ENCODE data around the gene TRIM24.
"Not testable (repeated sequence)": the region's sequence is repeated elsewhere in the genome, so short reads cannot be mapped to it uniquely, and the experiment has no call there.

The TRIM24 gene

GRCh38 chr7:138460649-138461607, 869 bp downstream of the TRIM24 start:
- peak; percentile 34 for DNase-seq (ENCODE audit: low read depth)

- DNase-seq (ENCODE audit: low read depth), result not testable (repeated sequence)
Measured at GRCh38 chr7:138463291-138463618, 3.2 kb downstream of the TRIM24 start.

- no peak for DNase-seq (ENCODE audit: low read depth)
Measured at GRCh38 chr7:138465046-138465445, 5.0 kb downstream of the TRIM24 start.

GRCh38 chr7:138466069-138466756, 6.2 kb downstream of the TRIM24 start:
- DNase-seq (ENCODE audit: low read depth), result not testable (repeated sequence)

GRCh38 chr7:138468244-138469123, 8.4 kb downstream of the TRIM24 start:
- no peak for DNase-seq (ENCODE audit: low read depth)

- no peak for DNase-seq (ENCODE audit: low read depth)
Measured at GRCh38 chr7:138470391-138471157, 10.5 kb downstream of the TRIM24 start.

- DNase-seq (ENCODE audit: low read depth), result no peak
Measured at GRCh38 chr7:138472292-138473079, 12.4 kb downstream of the TRIM24 start.

- no peak for DNase-seq (ENCODE audit: low read depth)
Measured at GRCh38 chr7:138475377-138475776, 15.3 kb downstream of the TRIM24 start.

- no peak for DNase-seq (ENCODE audit: low read depth)
Measured at GRCh38 chr7:138477081-138477578, 17.1 kb downstream of the TRIM24 start.

GRCh38 chr7:138477581-138477980, 17.5 kb downstream of the TRIM24 start:
- DNase-seq (ENCODE audit: low read depth), result no peak

GRCh38 chr7:138478499-138478908, 18.4 kb downstream of the TRIM24 start:
- DNase-seq (ENCODE audit: low read depth), result no peak

GRCh38 chr7:138480527-138480926, 20.5 kb downstream of the TRIM24 start:
- no peak for DNase-seq (ENCODE audit: low read depth)

GRCh38 chr7:138481447-138482380, 21.7 kb downstream of the TRIM24 start:
- no peak for DNase-seq (ENCODE audit: low read depth)

GRCh38 chr7:138483531-138483930, 23.5 kb downstream of the TRIM24 start:
- no peak for DNase-seq (ENCODE audit: low read depth)

GRCh38 chr7:138485508-138485907, 25.4 kb downstream of the TRIM24 start:
- DNase-seq (ENCODE audit: low read depth), result not testable (repeated sequence)

- not testable (repeated sequence) for DNase-seq (ENCODE audit: low read depth)
Measured at GRCh38 chr7:138489139-138489538, 29.1 kb downstream of the TRIM24 start.

- no peak for DNase-seq (ENCODE audit: low read depth)
Measured at GRCh38 chr7:138491612-138492386, 31.7 kb downstream of the TRIM24 start.

GRCh38 chr7:138492423-138492822, 32.4 kb downstream of the TRIM24 start:
- no peak for DNase-seq (ENCODE audit: low read depth)
